Measurements from ENCODE around the gene RTN4R. TPM values are rescaled to one million over a fixed set of nuclear protein-coding genes. Genes with fewer than 3 reads are reported as not detected.
"Not testable (repeated sequence)": the region's sequence is repeated elsewhere in the genome, so short reads cannot be mapped to it uniquely, and the experiment has no call there.

RTN4R gene
- total and polyA plus RNA-seq, 2 of the 8 experiments (the other 6 are each of a cell fraction or from before 2014, with no cell fraction given) = 21.8 to 41.3 TPM

- H3K27ac ChIP-seq (ENCODE audit: low read depth, low read length); H4K20me1 ChIP-seq (replicated peaks in 1 of 2; ENCODE audit: control insufficient read depth in 1 of 2, insufficient read depth in 2 of 2, low read length in 2 of 2); H3K79me2 ChIP-seq (ENCODE audit: control insufficient read depth in 1 of 2, insufficient read depth in 2 of 2, low read length in 2 of 2); H3K4ac ChIP-seq (replicated peaks; ENCODE audit: insufficient read length, low read depth, low read length); H3K56ac ChIP-seq (replicated peaks; ENCODE audit: insufficient read length, low read depth, low read length); H3K4me3 ChIP-seq (ENCODE audit: extremely low read depth in 1 of 4, insufficient read depth in 2 of 4, low read depth in 3 of 4, low read length in 4 of 4); H2AFZ ChIP-seq (ENCODE audit: low read length); H2BK15ac ChIP-seq (ENCODE audit: low read length); H4K91ac ChIP-seq (replicated peaks; ENCODE audit: insufficient read length, low read length); H3K36me3 ChIP-seq (ENCODE audit: control insufficient read depth in 2 of 4, insufficient read depth in 4 of 4, low read length in 3 of 4); H3K23me2 ChIP-seq (ENCODE audit: low read depth, low read length); H3K9me3 ChIP-seq (ENCODE audit: insufficient read depth in 2 of 2, low read depth in 1 of 2, low read length in 1 of 2); H2BK120ac ChIP-seq (replicated peaks; ENCODE audit: low read depth, low read length); DNase-seq (ENCODE audit: low read depth in 1 of 2, low spot score in 2 of 2); H2AK5ac ChIP-seq (ENCODE audit: low read depth, low read length); H3K79me1 ChIP-seq (ENCODE audit: low read depth, low read length); H3K9ac ChIP-seq (replicated peaks in 1 of 4; ENCODE audit: extremely low read depth in 1 of 4, low read depth in 3 of 4, low read length in 3 of 4); H3K4me2 ChIP-seq (ENCODE audit: insufficient read depth in 1 of 2, low read depth in 2 of 2, low read length in 2 of 2); H2BK12ac ChIP-seq (ENCODE audit: low read depth, low read length); H4K5ac ChIP-seq (ENCODE audit: insufficient read length, low read depth, low read length); POLR2A ChIA-PET (ENCODE audit: partially characterized antibody); H2BK20ac ChIP-seq (ENCODE audit: low read length); H3K14ac ChIP-seq (ENCODE audit: insufficient read length); H3K4me1 ChIP-seq (replicated peaks in 1 of 4; ENCODE audit: control insufficient read depth in 3 of 4, insufficient read depth in 4 of 4, low read length in 3 of 4); H2BK5ac ChIP-seq (ENCODE audit: low read depth, low read length); H4K8ac ChIP-seq (ENCODE audit: extremely low read depth, insufficient read depth, low read length); H3K27me3 ChIP-seq (replicated peaks in 1 of 4; ENCODE audit: control insufficient read depth in 3 of 4, extremely low read depth in 1 of 4, insufficient read depth in 3 of 4, low read length in 3 of 4); H3K18ac ChIP-seq (ENCODE audit: extremely low read depth, low read length); H3K23ac ChIP-seq (ENCODE audit: insufficient read length): not testable (repeated sequence)
- CTCF ChIA-PET (ENCODE audit: partially characterized antibody) = interaction anchor here (1.1 to 11.5 kb wide), 4 partner anchors 48 to 131 kb away, joined by 3 to 98 read pairs (median 4); no protein-coding TSS in a partner anchor
- FAIRE-seq = peak; percentile 19
- WGBS, 2 experiments (ENCODE audit: extremely low coverage in 1 of 2, insufficient coverage in 1 of 2, insufficient read length in 1 of 2, insufficient replicate concordance in 2 of 2, low coverage in 1 of 2, low lambda C conversion rate in 2 of 2, missing lambda C conversion rate in 1 of 2) = 86% methylated on average over 12 of the region's 20 CpGs; no CpG with 5 or more reads in 1 of the 2 experiments
Observed at GRCh38 chr22:20286784-20287423, 18.8 kb upstream of the RTN4R start.

- H3K79me2 ChIP-seq (ENCODE audit: control insufficient read depth in 1 of 2, insufficient read depth in 2 of 2, low read length in 2 of 2); H3K18ac ChIP-seq (ENCODE audit: extremely low read depth, low read length); H4K20me1 ChIP-seq (replicated peaks in 1 of 2; ENCODE audit: control insufficient read depth in 1 of 2, insufficient read depth in 2 of 2, low read length in 2 of 2); H3K9ac ChIP-seq (replicated peaks in 1 of 4; ENCODE audit: extremely low read depth in 1 of 4, low read depth in 3 of 4, low read length in 3 of 4); H4K8ac ChIP-seq (ENCODE audit: extremely low read depth, insufficient read depth, low read length); H2BK20ac ChIP-seq (ENCODE audit: low read length); H3K14ac ChIP-seq (ENCODE audit: insufficient read length); H3K23me2 ChIP-seq (ENCODE audit: low read depth, low read length); H4K5ac ChIP-seq (ENCODE audit: insufficient read length, low read depth, low read length); H3K4me3 ChIP-seq (ENCODE audit: extremely low read depth in 1 of 4, insufficient read depth in 2 of 4, low read depth in 3 of 4, low read length in 4 of 4); H3K56ac ChIP-seq (replicated peaks; ENCODE audit: insufficient read length, low read depth, low read length); H2AFZ ChIP-seq (ENCODE audit: low read length); H3K27ac ChIP-seq (ENCODE audit: low read depth, low read length); H2AK5ac ChIP-seq (ENCODE audit: low read depth, low read length); H3K27me3 ChIP-seq (replicated peaks in 1 of 4; ENCODE audit: control insufficient read depth in 3 of 4, extremely low read depth in 1 of 4, insufficient read depth in 3 of 4, low read length in 3 of 4); H2BK120ac ChIP-seq (replicated peaks; ENCODE audit: low read depth, low read length); H3K4me1 ChIP-seq (replicated peaks in 1 of 4; ENCODE audit: control insufficient read depth in 3 of 4, insufficient read depth in 4 of 4, low read length in 3 of 4); H2BK5ac ChIP-seq (ENCODE audit: low read depth, low read length); DNase-seq (ENCODE audit: low read depth in 1 of 2, low spot score in 2 of 2); H3K4ac ChIP-seq (replicated peaks; ENCODE audit: insufficient read length, low read depth, low read length); H3K36me3 ChIP-seq (ENCODE audit: control insufficient read depth in 2 of 4, insufficient read depth in 4 of 4, low read length in 3 of 4); H4K91ac ChIP-seq (replicated peaks; ENCODE audit: insufficient read length, low read length); H3K23ac ChIP-seq (ENCODE audit: insufficient read length); H3K79me1 ChIP-seq (ENCODE audit: low read depth, low read length); H3K4me2 ChIP-seq (ENCODE audit: insufficient read depth in 1 of 2, low read depth in 2 of 2, low read length in 2 of 2); POLR2A ChIA-PET (ENCODE audit: partially characterized antibody); FAIRE-seq; H2BK12ac ChIP-seq (ENCODE audit: low read depth, low read length); H2BK15ac ChIP-seq (ENCODE audit: low read length); H3K9me3 ChIP-seq (ENCODE audit: insufficient read depth in 2 of 2, low read depth in 1 of 2, low read length in 1 of 2): not testable (repeated sequence)
- CTCF ChIA-PET (ENCODE audit: partially characterized antibody) = interaction anchor here (0.8 to 11.5 kb wide), 16 partner anchors 10 to 161 kb away, joined by 3 to 98 read pairs (median 3); partner anchors contain the start of gene CCDC188
- WGBS, 2 experiments (ENCODE audit: extremely low coverage in 1 of 2, insufficient coverage in 1 of 2, insufficient read length in 1 of 2, insufficient replicate concordance in 2 of 2, low coverage in 1 of 2, low lambda C conversion rate in 2 of 2, missing lambda C conversion rate in 1 of 2) = 84% methylated on average over 8 of the region's 8 CpGs; no CpG with 5 or more reads in 1 of the 2 experiments
Observed at GRCh38 chr22:20286312-20286660, 18.2 kb upstream of the RTN4R start.

All from H1 (cell line).